Adrenal gland (tissue), 12 donors: ENCODE measurements around the gene VSTM2A. TPM values are rescaled to one million over a fixed set of nuclear protein-coding genes. Genes with fewer than 3 reads are reported as not detected.

ENCODE experiments used
- DNase-seq, 7 donors: peaks; one replicate each; pipeline ENCODE4 v3.0.0-alpha.2; 2019 to 2020
- H3K27ac ChIP-seq, 5 donors: fragments of 200-600 bp; sonication (generic) in 4 of 5; 1 replicate in 3 of 5; 2 replicates in 2 of 5; pipeline versions ENCODE4 v1.5.1 to v1.8.0; 2016 to 2020; ENCODE audit warnings: mild to moderate bottlenecking in 1 of 5
- H3K27me3 ChIP-seq: fragments of 200-600 bp; 2 replicates; pipeline ENCODE4 v1.8.0; 2021
- H3K36me3 ChIP-seq, 2 donors: fragments of 200-600 bp; replicated peaks in 1 of 2; 1 replicate in 1 of 2; 2 replicates in 1 of 2; pipeline versions ENCODE4 v1.5.1 to v1.8.0; 2018 to 2022
- H3K4me1 ChIP-seq, 2 donors: fragments of 200-600 bp; replicated peaks in 1 of 2; 1 replicate in 1 of 2; 2 replicates in 1 of 2; pipeline versions ENCODE4 v1.5.1 to v1.8.0; 2018 to 2021
- H3K4me3 ChIP-seq, 4 donors: fragments of 200-600 bp; sonication (generic) in 3 of 4; one replicate each; pipeline ENCODE4 v1.5.1; 2016 to 2018
- H3K9me3 ChIP-seq, 3 donors: fragments of 200-600 bp; sonication (generic) in 1 of 3; replicated peaks in 1 of 3; 1 replicate in 2 of 3; 2 replicates in 1 of 3; pipeline versions ENCODE4 v1.5.1 to v1.8.0; 2016 to 2021
- CTCF ChIP-seq, 6 experiments: fragments of 450-650 bp in 4 of 6; fragments of 200-600 bp in 2 of 6; sonication (generic) in 1 of 6; IDR thresholded peaks; 1 replicate in 5 of 6; 2 replicates in 1 of 6; pipeline versions ENCODE4 v1.5.1 to v1.8.0; 2016 to 2021; ENCODE audit warnings: antibody characterized with exemption in 6 of 6, mild to moderate bottlenecking in 2 of 6, moderate library complexity in 1 of 6
- POLR2A ChIP-seq, 2 donors: fragments of 450-650 bp; IDR thresholded peaks; one replicate each; pipeline ENCODE4 v1.6.1; 2017; ENCODE audit warnings: antibody characterized with exemption in 2 of 2, mild to moderate bottlenecking in 2 of 2, moderate library complexity in 1 of 2
- WGBS, 4 donors: extraction: QIAGEN DNeasy Blood & Tissue Kit in 2 of 4; methylation state at CpG; one replicate each; pipeline versions ENCODE4 v1.1.5 to v1.1.7; 2013 to 2017; 5-methylcytosine and 5-hydroxymethylcytosine counted together
- intact Hi-C, 2 donors: fragments of 100-400 bp; cut with DNase I; formaldehyde crosslinking; loops; one replicate each; pipeline versions ENCODE4 v1.14.1 to v1.15.0; 2022 to 2023
- polyA plus RNA-seq, 3 donors: library from polyadenylated mRNA; stranded (reverse); fragments of 200-250 nt in 2 of 3; fragments of 350-450 nt in 1 of 3; fragmentation: Illumina TruSeq in 1 of 3; extraction: RNeasy Lipid Tissue Mini Kit (QIAGEN cat#74804) in 1 of 3; gene quantifications; one replicate each; pipeline ENCODE4 v1.2.3, GENCODE V29; 2013 to 2014
- total RNA-seq, 9 donors: library from RNA; depleted of rRNA in 4 of 9; stranded (reverse); fragments of >200 nt in 4 of 9; fragments of 120-200 nt in 1 of 9; fragmentation: NEBNext Ultra II Directional in 1 of 9; extraction: Animal tissue kit (Norgen Biotek cat#: 25700) in 1 of 9; gene quantifications; one replicate each; pipeline versions ENCODE4 v1.1.0 to v1.2.4, GENCODE V29; 2013 to 2023
- donor health status: healthy with polysubstance abuse.
- donor health status: Bipolar disorder and iron deficiency.
- donor health status: DM: yes; HTN: yes; CAD: no.
- donor health status: DM: no; HTN: no; CAD: no.
- donor health status: DM: no; HTN: no; CAD: no.
- donor health status: DM: yes; HTN: yes; CAD: no.

VSTM2A gene
- total and polyA plus RNA-seq, 12 donors = 0.52 to 16.7 (median 7.5) TPM; not detected in 3

- no peak for TF ChIP-seq CTCF (IDR thresholded peaks at IDR 0.05)
- no peak for TF ChIP-seq POLR2A (IDR thresholded peaks at IDR 0.05)
- Histone ChIP-seq H3K36me3 (no peaks in the 10 kb centered on the region), H3K4me3 (no peak overlapping the region), H3K4me1 (no peaks in the 10 kb centered on the region), H3K27me3 (no peaks in the 10 kb centered on the region), H3K9me3 (no peaks in the 10 kb centered on the region), H3K27ac (no peak overlapping the region)
- no peak for DNase-seq
- intact Hi-C loops = no loop called here
- WGBS, 4 donors = 48 to 72% (median 59%) methylated on average over 7 of the region's 7 CpGs
These were observed 23.3 kb downstream of the VSTM2A start for GRCh38 chr7:54565432-54565831.

- Histone ChIP-seq H3K27ac (no peak overlapping the region), H3K9me3 (no peaks in the 10 kb centered on the region), H3K27me3 (no peaks in the 10 kb centered on the region), H3K4me3 (no peak overlapping the region), H3K36me3 (no peaks in the 10 kb centered on the region), H3K4me1 (no peaks in the 10 kb centered on the region)
- WGBS, 4 donors = 64 to 73% (median 69%) methylated on average over 2 of the region's 2 CpGs
- no peak for TF ChIP-seq POLR2A (IDR thresholded peaks at IDR 0.05)
- no peak for TF ChIP-seq CTCF (IDR thresholded peaks at IDR 0.05)
- intact Hi-C loops = no loop called here
- no peak for DNase-seq
These were observed 39.3 kb downstream of the VSTM2A start for GRCh38 chr7:54581511-54581910.

- no peak for DNase-seq
- H3K27me3 ChIP-seq = no peaks in the 10 kb centered on the region
- no peaks in the 10 kb centered on the region for H3K36me3 ChIP-seq
- H3K9me3 ChIP-seq = no peaks in the 10 kb centered on the region
- 69 to 79% (median 76%) methylated on average over 15 of the region's 15 CpGs for WGBS, 4 donors
- intact Hi-C loops = no loop called here
- no peaks in the 10 kb centered on the region for H3K4me1 ChIP-seq
- no peak overlapping the region for H3K27ac ChIP-seq
- TF ChIP-seq CTCF (IDR thresholded peaks at IDR 0.05) = no peak
- TF ChIP-seq POLR2A (IDR thresholded peaks at IDR 0.05) = no peak
- H3K4me3 ChIP-seq = no peak overlapping the region
These were observed 49.5 kb downstream of the VSTM2A start for GRCh38 chr7:54591404-54592386.

GRCh38 chr7:54596747-54597146 is 54.6 kb downstream of the VSTM2A start:
- no peaks in the 10 kb centered on the region for H3K27me3 ChIP-seq
- H3K4me1 ChIP-seq = no peaks in the 10 kb centered on the region
- no peaks in the 10 kb centered on the region for H3K9me3 ChIP-seq
- 76 to 82% (median 78%) methylated on average over 2 of the region's 2 CpGs for WGBS, 4 donors
- no peak overlapping the region for H3K4me3 ChIP-seq
- TF ChIP-seq POLR2A (IDR thresholded peaks at IDR 0.05) = no peak
- no peak for TF ChIP-seq CTCF (IDR thresholded peaks at IDR 0.05)
- intact Hi-C loops = no loop called here
- H3K36me3 ChIP-seq = no peaks in the 10 kb centered on the region
- no peak for DNase-seq
- no peak overlapping the region for H3K27ac ChIP-seq
